ENCODE data around the gene TIMP2. TPM values are rescaled to one million over a fixed set of nuclear protein-coding genes. Genes with fewer than 3 reads are reported as not detected.
A peak's percentile ranks its signal among the peaks of the same experiment; 100 is the strongest.
"Not testable (repeated sequence)": the region's sequence is repeated elsewhere in the genome, so short reads cannot be mapped to it uniquely, and the experiment has no call there.

TIMP2 gene
- total and polyA plus RNA-seq, 4 donors = 47.5 to 176 (median 91.9) TPM

GRCh38 chr17:78870621-78871020 lies 54.6 kb downstream of the TIMP2 start:
- DNase-seq (no peak), ATAC-seq (ENCODE audit: insufficient read depth, low FRiP score) (no peak)
- Histone ChIP-seq H3K4me1 (ENCODE audit: control insufficient read depth in 5 of 5, insufficient read depth in 5 of 5, low read length in 5 of 5) (peaks cover 0 to 6% (median 3%) of the 10 kb centered on the region in 5 donors), H3K4me3 (no peak overlapping the region), H3K9ac (ENCODE audit: insufficient read depth in 1 of 2, low read length in 2 of 2) (no peak overlapping the region), H3K27ac (ENCODE audit: low read depth in 1 of 2, low read length in 1 of 2) (no peak overlapping the region), H3K27me3 (ENCODE audit: control insufficient read depth in 3 of 3, insufficient read depth in 3 of 3, low read length in 2 of 3) (no peaks in the 10 kb centered on the region), H3K36me3 (ENCODE audit: control insufficient read depth in 4 of 4, insufficient read depth in 4 of 4, low read length in 4 of 4) (peaks cover 0 to 33% (median 23%) of the 10 kb centered on the region in 4 donors), H3K9me3 (ENCODE audit: control insufficient read depth in 4 of 4, insufficient read depth in 3 of 4, low read length in 3 of 4) (no peaks in the 10 kb centered on the region)
- 86 to 89% methylated on average over 15 of the region's 15 CpGs for WGBS, 2 donors
- TF ChIP-seq CTCF (IDR thresholded peaks at IDR 0.05; ENCODE audit: control extremely low read depth, extremely low read depth) = no peak

GRCh38 chr17:78868391-78868790 lies 56.8 kb downstream of the TIMP2 start:
- Histone ChIP-seq H3K4me1 (ENCODE audit: control insufficient read depth in 5 of 5, insufficient read depth in 5 of 5, low read length in 5 of 5) (peaks cover 0 to 5% (median 2%) of the 10 kb centered on the region in 5 donors), H3K9ac (ENCODE audit: insufficient read depth in 1 of 2, low read length in 2 of 2) (no peak overlapping the region), H3K36me3 (ENCODE audit: control insufficient read depth in 4 of 4, insufficient read depth in 4 of 4, low read length in 4 of 4) (peaks cover 0 to 39% (median 20%) of the 10 kb centered on the region in 4 donors), H3K9me3 (ENCODE audit: control insufficient read depth in 4 of 4, insufficient read depth in 3 of 4, low read length in 3 of 4) (no peaks in the 10 kb centered on the region), H3K4me3 (no peak overlapping the region), H3K27ac (ENCODE audit: low read depth in 1 of 2, low read length in 1 of 2) (no peak overlapping the region), H3K27me3 (ENCODE audit: control insufficient read depth in 3 of 3, insufficient read depth in 3 of 3, low read length in 2 of 3) (no peaks in the 10 kb centered on the region)
- TF ChIP-seq CTCF (IDR thresholded peaks at IDR 0.05; ENCODE audit: control extremely low read depth, extremely low read depth) = no peak
- no peak for DNase-seq
- ATAC-seq (ENCODE audit: insufficient read depth, low FRiP score) = no peak
- 76 to 81% methylated on average over 7 of the region's 7 CpGs for WGBS, 2 donors

GRCh38 chr17:78867046-78867445 lies 58.1 kb downstream of the TIMP2 start:
- not testable (repeated sequence) for H3K9ac ChIP-seq (ENCODE audit: insufficient read depth in 1 of 2, low read length in 2 of 2); H3K9me3 ChIP-seq (ENCODE audit: control insufficient read depth in 4 of 4, insufficient read depth in 3 of 4, low read length in 3 of 4); ATAC-seq (ENCODE audit: insufficient read depth, low FRiP score); DNase-seq; H3K4me1 ChIP-seq (ENCODE audit: control insufficient read depth in 5 of 5, insufficient read depth in 5 of 5, low read length in 5 of 5); H3K27me3 ChIP-seq (ENCODE audit: control insufficient read depth in 3 of 3, insufficient read depth in 3 of 3, low read length in 2 of 3); H3K4me3 ChIP-seq
- 82 to 85% methylated on average over 3 of the region's 3 CpGs for WGBS, 2 donors
- Histone ChIP-seq H3K27ac (ENCODE audit: low read depth in 1 of 2, low read length in 1 of 2) (peak overlapping the region in 1 of 2 donors; percentile 64), H3K36me3 (ENCODE audit: control insufficient read depth in 4 of 4, insufficient read depth in 4 of 4, low read length in 4 of 4) (peaks cover 0 to 38% (median 13%) of the 10 kb centered on the region in 4 donors)

- ATAC-seq (ENCODE audit: insufficient read depth, low FRiP score) = peak; percentile 73
- Histone ChIP-seq H3K9me3 (ENCODE audit: control insufficient read depth in 4 of 4, insufficient read depth in 3 of 4, low read length in 3 of 4) (peaks cover 0 to 4% (median 0%) of the 10 kb centered on the region in 4 donors), H3K27ac (ENCODE audit: low read depth in 1 of 2, low read length in 1 of 2) (peak overlapping the region in 1 of 2 donors; percentile 60), H3K27me3 (ENCODE audit: control insufficient read depth in 3 of 3, insufficient read depth in 3 of 3, low read length in 2 of 3) (no peaks in the 10 kb centered on the region), H3K9ac (ENCODE audit: insufficient read depth in 1 of 2, low read length in 2 of 2) (no peak overlapping the region), H3K4me3 (no peak overlapping the region), H3K4me1 (ENCODE audit: control insufficient read depth in 5 of 5, insufficient read depth in 5 of 5, low read length in 5 of 5) (peaks cover 0 to 5% (median 3%) of the 10 kb centered on the region in 5 donors), H3K36me3 (ENCODE audit: control insufficient read depth in 4 of 4, insufficient read depth in 4 of 4, low read length in 4 of 4) (peaks cover 0 to 40% (median 12%) of the 10 kb centered on the region in 4 donors)
- peak; percentile 84 to 88 (median 85) for DNase-seq
- 25 to 29% methylated on average over 19 of the region's 19 CpGs for WGBS, 2 donors
- peak; percentile 76 for TF ChIP-seq CTCF (IDR thresholded peaks at IDR 0.05; ENCODE audit: control extremely low read depth, extremely low read depth)
These were observed 59.4 kb downstream of the TIMP2 start for GRCh38 chr17:78865682-78866390.
